ENCODE results near the gene KLF16. TPM values are rescaled to one million over a fixed set of nuclear protein-coding genes. Genes with fewer than 3 reads are reported as not detected.

Gene KLF16
- total and polyA plus RNA-seq, 9 of the 15 experiments (the other 6 are each of a cell fraction or from before 2014, with no cell fraction given), result 0.04 to 60.4 (median 6.8) TPM

- 0 out of 2 replicates have a peak, but pooled peaks have one; percentile 16 for TF ChIP-seq E2F4 (CRISPR knock-in tag; IDR thresholded peaks at IDR 0.05; ENCODE audit: low read depth)
- 0 out of 2 replicates have a peak, but pooled peaks have one; percentile 17 for TF ChIP-seq NR1H2 (CRISPR knock-in tag; IDR thresholded peaks at IDR 0.05)
- peak; percentile 80 for TF ChIP-seq SP1 (CRISPR knock-in tag; IDR thresholded peaks at IDR 0.05)
- TF ChIP-seq DPF2 (IDR thresholded peaks at IDR 0.05), result peak; percentile 40; the same call in 1 of the 2 replicates
- peak; percentile 71 for TF ChIP-seq POLR2A (conservative IDR thresholded peaks at IDR 0.05)
- no peak for TF ChIP-seq CEBPZ (IDR thresholded peaks at IDR 0.05; ENCODE audit: borderline replicate concordance, low read depth, low read length)
- TF ChIP-seq JUND (IDR thresholded peaks at IDR 0.05; ENCODE audit: borderline replicate concordance, low read depth, low read length), result peak; percentile 24; the same call in 1 of the 2 replicates
- peak; percentile 46; the same call in 1 of the 3 replicates for TF ChIP-seq JUND (tag; IDR thresholded peaks at IDR 0.05; ENCODE audit: borderline replicate concordance, low read depth, low read length)
- TF ChIP-seq NKRF (IDR thresholded peaks at IDR 0.05; ENCODE audit: borderline replicate concordance), result peak; percentile 43
- TF ChIP-seq GABPB1 (CRISPR knock-in tag; IDR thresholded peaks at IDR 0.05), result no peak
- peak; percentile 49 to 66; a peak in 3 of 4 replicates for TF ChIP-seq MAZ (CRISPR knock-in tag; conservative IDR thresholded peaks at IDR 0.05 in 1 of 2, IDR thresholded peaks at IDR 0.05 in 1 of 2)
- peak in 1 of 2 experiments; percentile 33; a peak in 2 of 4 replicates for TF ChIP-seq SIN3A (IDR thresholded peaks at IDR 0.05; ENCODE audit: borderline replicate concordance in 2 of 2, control insufficient read depth in 1 of 2, low read depth in 2 of 2, low read length in 2 of 2)
These were observed 8.1 kb downstream of the KLF16 start (continued) for GRCh38 chr19:1855040-1855827.
